CD4-positive, alpha-beta T cell treated with Interleukin-4 for 4 hours (primary cell): ENCODE data around the gene NOL6.
"Not testable (repeated sequence)": the region's sequence is repeated elsewhere in the genome, so short reads cannot be mapped to it uniquely, and the experiment has no call there.

Source experiments
- DNase-seq: peaks from one replicate; pipeline ENCODE4 v3.0.0-alpha.2; 2020

The NOL6 gene

DNA sequence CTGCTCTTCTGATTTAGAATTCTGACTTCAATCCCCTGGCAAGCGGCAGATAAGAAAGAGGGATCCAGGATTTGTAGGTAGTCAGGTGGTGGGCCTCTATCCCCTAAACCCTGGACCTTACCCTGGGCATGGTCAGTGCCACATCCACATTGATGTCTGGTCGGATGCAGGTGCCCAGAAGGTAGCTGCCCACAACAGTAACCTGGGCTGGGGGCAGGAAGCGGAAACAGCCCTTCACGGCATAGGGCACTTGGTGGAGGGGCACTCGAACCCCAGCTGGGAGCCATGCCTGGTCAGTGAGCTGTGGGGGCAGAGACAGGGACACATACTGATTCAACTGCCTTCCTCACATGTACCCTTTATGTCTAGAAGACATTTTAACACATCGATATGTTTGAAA is 3.8 kb downstream of the NOL6 start:
- DNase-seq, result no peak

- DNase-seq, result no peak
Observed at GRCh38 chr9:33468797-33469621, 4.7 kb downstream of the NOL6 start.

DNA sequence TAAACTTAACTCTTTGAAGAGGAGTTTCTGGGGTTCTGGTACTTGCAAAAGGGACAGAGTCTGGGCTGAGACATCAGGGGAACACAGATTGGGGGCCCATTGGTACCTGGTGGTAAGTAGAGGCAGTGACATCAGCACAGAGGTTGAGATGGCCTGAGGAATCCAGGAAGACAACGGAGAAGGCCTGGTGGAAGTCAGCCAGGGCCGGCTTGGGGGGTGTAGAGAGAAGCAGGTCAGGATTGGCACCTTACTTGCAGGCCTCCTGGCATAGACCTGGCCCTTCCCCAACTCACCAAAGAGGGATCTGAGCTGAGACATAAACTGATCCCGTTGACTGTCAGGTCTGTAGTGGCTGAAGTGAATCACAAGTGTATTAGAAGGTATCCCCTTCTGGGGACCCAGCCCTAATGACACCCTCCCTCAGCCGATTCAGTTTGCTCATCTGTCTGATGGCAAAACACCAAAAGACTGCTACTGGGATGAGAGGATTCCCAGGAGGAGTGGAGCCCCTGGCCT is 5.5 kb downstream of the NOL6 start:
- no peak for DNase-seq

GRCh38 chr9:33467526-33467925 is 6.2 kb downstream of the NOL6 start:
- DNase-seq, result no peak

DNA sequence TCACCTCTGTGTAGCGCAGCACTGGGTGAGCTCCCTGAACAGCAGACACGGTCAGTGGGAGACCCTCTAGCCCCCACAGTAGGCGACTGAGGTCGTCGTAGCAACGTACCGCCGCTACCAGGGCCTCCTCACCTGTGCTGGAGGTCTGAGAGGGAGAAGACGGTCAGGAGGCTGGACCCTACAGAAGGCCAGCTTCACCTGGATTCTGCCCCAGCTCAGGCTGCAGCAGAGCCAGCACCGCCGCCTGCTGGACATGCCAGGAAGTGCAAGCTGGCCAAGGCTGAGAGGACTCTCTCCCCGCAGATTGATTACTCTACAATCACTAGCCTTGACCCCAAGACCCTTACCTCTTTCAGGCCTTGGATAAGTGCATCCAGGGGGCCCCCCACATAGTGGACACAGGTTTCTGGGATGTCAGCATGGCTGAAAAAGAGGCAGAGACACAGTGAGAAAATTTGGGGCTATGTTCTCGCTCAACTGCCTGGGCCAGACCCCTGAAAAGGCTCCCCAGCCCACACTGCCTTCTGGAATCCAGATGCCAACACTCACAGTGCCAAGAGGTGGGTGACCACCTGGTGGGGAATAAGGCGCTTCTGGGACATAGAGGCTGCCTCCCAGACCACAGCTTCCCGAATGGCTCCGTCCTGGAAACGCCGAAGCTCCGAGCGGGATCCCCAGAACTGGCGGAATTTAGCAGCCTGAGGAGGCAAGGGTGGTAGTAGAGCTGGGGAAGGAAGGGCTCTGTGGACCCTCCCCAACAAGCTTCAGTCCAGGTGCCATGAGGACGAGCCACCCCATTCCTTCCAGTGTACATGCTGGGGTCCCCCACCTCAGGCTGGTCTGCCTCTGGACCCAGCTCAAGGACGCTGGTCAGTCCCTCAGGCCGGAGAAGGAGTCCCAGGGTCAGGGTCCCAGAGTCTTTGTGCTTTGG is 6.9 kb downstream of the NOL6 start:
- DNase-seq, result peak; percentile 65

DNA sequence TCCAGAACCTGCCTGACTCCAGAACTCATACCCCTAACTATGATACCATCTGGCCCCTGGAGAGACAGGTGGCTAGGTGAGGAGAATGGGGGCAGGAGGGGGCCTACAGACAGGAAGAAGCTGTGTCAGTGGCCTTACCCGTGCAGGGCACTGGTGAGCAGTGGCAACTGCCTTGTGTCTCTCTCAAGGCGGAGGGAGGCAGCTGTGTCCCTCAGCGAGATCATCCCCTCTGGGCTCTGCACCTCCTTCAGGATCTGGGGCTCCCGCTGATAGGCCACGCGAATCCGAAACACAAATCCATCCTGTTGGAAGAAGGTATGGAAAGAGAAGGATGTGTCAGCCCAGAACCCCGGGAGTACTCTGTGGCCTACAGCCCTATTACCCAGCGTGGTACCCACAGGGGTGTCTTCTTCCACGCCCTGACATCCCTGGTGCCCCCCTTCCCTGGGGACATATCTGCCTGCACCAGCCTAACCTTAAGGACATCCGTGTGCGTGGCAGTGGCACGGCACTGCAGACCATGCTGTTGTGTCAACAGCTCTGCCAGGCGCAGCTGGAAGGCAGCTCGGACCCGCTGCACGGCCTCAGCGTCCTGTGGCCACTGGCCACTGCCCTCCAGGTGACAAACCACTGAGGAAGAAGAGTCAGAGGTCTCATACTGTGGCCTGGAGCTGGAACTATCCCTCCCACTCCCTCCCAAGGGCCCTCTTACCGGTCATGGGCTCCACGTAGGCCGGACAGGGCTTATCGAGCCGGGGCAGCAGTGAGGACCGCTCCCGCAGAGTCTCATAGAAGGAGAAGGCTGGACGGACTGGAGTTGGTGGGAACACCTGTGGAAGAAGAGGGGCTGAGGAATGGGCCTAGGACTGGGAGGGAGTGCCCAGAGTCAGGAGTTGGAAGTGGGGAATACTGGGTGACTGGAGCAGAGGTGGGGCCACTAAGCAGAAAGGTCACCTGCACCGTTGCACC is 7.8 kb downstream of the NOL6 start:
- no peak for DNase-seq

DNA sequence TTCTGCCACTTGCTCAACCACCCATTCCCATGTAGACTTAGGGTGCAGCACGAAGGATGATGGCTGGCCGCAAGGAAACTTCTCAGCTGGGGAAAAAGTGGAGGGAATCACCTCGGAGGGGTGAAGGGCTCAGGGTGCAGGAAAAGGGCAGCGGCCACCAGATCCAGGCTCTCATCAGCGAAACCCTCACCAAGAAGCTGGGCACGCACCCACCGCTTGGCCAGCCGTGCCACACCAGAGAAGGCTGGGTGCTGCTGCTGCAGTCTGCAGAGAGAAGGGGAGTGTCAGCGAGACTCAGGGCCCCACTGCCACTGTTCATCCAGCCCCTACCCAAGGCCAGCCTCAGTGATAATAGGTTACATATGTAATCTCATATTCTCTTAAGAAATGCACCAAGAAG is 8.6 kb downstream of the NOL6 start:
- DNase-seq, result no peak

DNA sequence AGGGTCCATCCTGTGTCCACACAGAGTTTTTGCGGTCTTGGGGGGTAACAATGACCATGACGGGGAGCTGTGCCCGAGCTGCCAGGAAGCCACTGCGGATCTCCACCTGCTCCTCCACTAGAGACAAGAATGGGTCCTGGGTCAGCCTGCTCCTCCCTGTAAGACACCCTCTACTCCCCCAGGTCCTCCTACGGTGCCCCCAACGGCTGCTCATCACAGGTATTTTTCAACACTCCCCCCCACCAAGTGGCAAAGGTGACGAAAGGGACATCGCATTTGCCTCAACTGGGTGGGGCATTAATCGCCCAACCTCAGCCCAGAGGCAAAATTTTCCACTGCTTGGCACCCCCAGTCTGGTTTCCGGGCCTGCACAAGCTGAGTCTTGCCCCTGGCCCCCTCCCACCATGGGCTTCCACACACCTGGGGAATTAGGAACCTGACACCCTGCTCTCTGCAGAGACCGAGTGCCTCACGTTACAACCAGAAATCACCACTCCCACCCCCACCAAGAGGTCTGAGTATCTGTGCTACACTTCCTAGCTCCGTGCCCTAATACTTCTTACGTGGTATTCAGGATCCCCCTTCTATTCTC is 9.6 kb downstream of the NOL6 start:
- DNase-seq, result no peak

DNA sequence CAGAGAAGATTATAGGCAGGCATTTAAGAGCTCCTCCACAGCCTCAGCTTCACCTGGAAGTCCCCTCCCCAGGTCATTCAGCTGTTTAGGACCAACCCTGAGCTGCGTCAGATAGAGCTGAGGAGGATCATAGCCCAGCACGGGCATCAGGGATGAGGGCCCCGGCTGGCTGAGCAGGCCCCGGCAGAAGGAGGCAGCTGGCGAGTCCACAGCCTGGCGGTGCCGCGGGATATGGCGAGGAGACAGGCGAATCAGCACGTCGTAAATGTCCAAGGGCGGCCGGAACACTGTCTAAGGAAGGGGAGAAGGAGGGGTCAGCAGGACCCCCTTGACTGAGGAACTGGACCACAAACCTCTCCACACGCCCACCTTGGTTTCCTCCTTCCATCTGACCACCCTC is 10.6 kb downstream of the NOL6 start:
- DNase-seq, result no peak

GRCh38 chr9:33461492-33461891 is 12.2 kb downstream of the NOL6 start:
- no peak for DNase-seq

- no peak for DNase-seq
Observed at GRCh38 chr9:33460854-33461253, 12.9 kb downstream of the NOL6 start.

DNA sequence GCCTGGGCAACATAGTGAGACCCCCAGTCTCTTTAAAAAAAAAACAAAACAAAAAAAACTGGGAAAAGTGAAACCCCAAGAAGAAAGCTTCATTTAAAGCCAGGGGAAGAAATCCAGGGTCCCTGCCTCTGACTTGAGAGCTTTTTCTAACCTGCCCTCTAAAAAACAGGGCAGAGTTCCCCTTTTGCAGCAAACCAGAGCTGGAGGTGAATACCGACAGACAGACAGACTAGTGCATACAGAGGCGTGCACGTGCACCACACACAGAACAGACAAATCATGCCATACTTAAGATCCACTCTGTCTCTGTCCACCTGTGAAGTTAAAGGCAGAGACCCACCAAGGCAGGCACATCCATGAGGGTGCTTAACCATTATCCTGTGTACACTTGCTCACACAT is 14.6 kb downstream of the NOL6 start:
- DNase-seq, result no peak

- DNase-seq, result peak; percentile 92
Observed at GRCh38 chr9:33458444-33458843, 15.3 kb downstream of the NOL6 start.

- DNase-seq, result peak; percentile 48
Observed at GRCh38 chr9:33455945-33456344, 17.8 kb downstream of the NOL6 start.

- not testable (repeated sequence) for DNase-seq
Observed at GRCh38 chr9:33455456-33455855, 18.3 kb downstream of the NOL6 start.

DNA sequence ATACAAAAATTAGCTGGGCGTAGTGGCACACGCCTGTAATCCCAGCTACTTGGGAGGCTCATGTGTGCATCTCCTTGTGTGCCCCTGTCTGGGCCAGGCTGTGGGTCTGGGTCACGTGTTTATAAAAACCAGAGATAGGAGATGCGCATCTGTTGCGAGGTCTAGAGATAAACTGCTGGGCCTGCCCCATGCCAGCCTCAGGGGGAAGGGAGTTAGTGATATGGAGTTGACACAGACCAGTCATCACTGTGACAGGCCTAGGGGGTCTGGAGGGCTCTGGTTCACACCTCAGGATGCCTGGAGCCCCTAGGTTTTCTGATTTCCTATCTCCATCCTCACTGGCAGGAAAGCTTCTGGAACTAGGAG is 19.1 kb downstream of the NOL6 start:
- not testable (repeated sequence) for DNase-seq

DNA sequence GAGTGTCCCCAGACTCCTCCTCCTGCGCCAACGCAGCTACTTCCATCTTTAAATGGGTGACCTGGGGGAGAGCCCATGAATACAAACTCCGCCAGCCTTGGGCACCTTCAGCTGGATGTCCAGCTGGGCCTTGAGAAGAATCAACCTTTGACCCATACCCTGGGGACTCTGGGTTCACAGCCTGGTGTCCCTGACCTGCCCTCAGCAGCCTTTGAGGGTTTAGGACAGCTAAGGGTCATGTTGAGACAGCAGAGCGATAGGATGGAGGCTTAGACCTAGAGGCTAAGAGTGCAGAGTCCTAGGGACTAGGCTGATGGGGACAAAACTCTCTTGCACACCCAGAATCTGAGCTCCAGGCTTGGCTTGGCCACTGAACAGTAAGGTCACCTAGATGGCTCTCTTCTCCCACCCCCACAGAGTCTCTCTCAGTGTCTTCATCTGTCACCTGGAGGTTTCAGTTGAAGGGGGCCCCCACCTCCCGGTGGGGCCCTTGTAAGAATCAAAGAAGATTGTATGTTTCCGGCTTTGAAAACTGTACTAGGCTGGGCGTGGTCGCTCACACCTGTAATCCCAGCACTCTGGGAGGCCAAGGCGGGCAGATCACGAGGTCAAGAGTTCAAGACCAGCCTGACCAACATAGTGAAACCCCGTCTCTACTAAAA is 19.6 kb downstream of the NOL6 start:
- DNase-seq, result no peak

- peak; percentile 27 for DNase-seq
Observed at GRCh38 chr9:33453286-33453860, 20.4 kb downstream of the NOL6 start.

DNA sequence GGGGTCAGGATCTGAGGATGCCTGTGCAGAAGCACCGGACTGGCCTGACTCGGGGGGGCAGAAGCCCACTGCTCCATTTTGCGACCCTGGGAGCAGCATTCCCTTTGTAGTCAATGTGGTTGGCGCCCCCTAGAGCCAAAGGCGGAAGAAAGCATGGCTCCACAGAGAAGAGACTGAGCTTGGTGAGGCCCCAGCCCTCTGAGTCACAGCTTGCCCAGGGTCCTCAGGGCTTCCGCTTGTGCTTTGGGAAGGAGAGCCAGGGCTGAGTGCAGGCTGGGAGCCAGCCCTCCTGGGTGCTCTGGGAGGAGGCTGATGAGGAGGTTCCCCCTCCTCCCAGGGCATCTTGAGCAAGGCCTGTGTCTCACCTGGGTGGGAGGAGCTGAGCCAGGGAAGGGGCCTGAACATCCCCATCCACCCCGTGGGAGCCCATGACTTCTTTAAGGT is 20.9 kb downstream of the NOL6 start:
- DNase-seq, result peak; percentile 60

DNA sequence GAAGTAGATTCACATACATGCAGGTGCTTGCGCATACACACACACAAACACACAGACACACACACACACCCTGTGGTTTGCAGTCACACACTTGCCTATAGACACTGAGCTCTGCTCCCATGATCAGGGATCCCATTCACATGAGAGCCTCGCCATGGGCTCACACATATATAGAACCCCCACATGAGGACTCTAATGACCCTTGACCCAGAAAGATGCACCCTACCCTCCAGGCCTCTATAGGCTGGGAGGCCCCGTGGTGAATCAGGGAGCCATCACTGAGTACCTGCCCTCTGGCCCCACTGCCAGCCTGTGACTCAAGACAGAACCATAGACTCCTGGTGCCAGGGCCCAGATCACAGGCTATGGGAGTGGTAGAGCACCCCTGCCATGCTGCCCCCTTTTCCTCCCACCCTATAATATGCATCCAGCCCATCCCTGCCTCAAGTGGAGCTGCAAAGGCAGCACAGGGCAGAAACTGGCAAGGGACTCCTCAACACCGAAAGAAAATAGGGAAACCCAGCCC is 23.0 kb downstream of the NOL6 start:
- DNase-seq, result no peak

GRCh38 chr9:33449715-33450114 is 24.0 kb downstream of the NOL6 start:
- no peak for DNase-seq
